GM13976 (cell line): Measurements from ENCODE around the gene TPM1.

Source experiments
- DNase-seq: peaks from one replicate; pipeline ENCODE4 v3.0.0; 2012; ENCODE audit warnings: low spot score
- in situ Hi-C: fragments of 300-500 bp; cut with MboI; formaldehyde crosslinking; loops from one replicate; pipeline ENCODE4 v1.12.0; 2022; ENCODE audit warnings: low sequenced_read_pairs, mixed read lengths, inconsistent platforms; ENCODE audit not compliant: unreplicated experiment
- TF ChIP-seq, protein P1 (sequence below): IDR thresholded peaks from 2 replicates; pipeline ENCODE4 v1.5.1; 2012; ENCODE audit warnings: borderline replicate concordance, mild to moderate bottlenecking; ENCODE audit not compliant: insufficient read depth; ENCODE audit errors: extremely low read depth, missing control alignments, control extremely low read depth

TPM1 gene

DNA sequence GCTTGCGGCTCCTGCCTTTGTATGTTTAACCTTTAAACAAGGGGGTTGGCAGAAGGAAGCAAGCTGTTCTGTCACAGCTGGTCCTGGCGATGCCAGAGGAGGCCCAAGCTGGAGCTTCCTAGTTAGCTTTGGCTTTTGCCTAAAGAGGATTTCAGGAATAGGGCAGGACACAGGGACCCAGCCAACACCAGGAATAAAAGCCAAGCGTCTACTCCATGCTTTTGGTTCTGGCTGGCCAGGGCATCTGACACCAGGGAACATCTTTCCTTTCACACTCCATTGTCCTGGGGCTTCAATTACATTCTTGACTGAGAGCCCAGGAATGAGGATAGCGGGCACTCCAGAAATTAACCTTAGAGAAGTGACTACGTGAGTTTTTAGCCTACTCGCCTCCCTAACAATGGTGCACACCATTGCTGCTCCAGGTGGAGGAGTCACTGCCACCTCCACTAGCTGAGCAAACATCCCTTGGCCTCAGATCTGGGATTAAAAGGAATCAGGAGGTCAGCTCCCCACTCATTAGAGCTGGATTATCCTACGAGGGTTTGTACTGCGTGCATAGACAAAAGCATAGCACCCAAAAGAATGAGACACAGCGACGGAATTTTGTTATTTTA is 38.2 kb downstream of the TPM1 start:
- TF ChIP-seq, protein P1, sequence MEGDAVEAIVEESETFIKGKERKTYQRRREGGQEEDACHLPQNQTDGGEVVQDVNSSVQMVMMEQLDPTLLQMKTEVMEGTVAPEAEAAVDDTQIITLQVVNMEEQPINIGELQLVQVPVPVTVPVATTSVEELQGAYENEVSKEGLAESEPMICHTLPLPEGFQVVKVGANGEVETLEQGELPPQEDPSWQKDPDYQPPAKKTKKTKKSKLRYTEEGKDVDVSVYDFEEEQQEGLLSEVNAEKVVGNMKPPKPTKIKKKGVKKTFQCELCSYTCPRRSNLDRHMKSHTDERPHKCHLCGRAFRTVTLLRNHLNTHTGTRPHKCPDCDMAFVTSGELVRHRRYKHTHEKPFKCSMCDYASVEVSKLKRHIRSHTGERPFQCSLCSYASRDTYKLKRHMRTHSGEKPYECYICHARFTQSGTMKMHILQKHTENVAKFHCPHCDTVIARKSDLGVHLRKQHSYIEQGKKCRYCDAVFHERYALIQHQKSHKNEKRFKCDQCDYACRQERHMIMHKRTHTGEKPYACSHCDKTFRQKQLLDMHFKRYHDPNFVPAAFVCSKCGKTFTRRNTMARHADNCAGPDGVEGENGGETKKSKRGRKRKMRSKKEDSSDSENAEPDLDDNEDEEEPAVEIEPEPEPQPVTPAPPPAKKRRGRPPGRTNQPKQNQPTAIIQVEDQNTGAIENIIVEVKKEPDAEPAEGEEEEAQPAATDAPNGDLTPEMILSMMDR, result no peak
- no peak for DNase-seq
- in situ Hi-C loops, result no loop called here

DNA sequence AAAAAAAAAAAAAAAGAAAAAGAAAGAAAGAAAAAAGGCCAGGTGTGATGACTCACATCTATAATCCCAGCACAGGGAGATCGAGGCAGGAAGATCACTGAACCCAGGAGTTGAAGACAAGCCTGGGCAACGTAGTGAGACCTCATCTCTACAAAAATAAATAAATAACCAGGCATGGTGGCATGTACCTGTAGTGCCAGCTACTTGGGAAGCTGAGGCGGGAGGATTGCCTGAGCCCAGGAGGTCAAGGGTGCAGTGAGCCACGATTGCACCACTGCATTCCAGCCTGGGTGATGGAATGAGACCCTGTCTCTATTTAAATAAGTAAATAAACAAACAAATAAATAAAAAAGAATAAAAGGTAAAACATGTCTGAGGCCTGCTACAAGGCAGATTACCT is 39.8 kb downstream of the TPM1 start:
- DNase-seq, result no peak
- TF ChIP-seq, protein P1, result no peak
- in situ Hi-C loops, result no loop called here

DNA sequence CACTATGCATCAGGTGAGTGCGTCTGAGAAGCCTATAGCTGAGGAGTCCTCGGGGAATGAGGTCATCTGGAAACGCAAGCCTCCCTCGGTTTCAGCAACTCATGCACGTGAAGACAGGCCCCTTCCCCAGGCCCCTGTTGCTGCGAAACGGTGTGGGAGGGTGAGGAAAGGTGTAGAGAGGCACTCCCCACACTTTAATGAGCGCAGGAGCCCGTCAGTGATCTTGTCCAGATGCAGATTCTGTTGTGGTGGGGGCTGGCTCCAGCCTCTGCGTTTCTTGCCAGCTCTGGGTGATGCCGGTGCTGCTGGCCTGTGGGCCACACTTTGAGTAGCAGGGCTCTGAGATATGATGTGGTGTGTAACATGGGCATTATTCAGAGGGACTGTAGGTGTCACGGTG is 40.5 kb downstream of the TPM1 start:
- TF ChIP-seq, protein P1, result no peak
- in situ Hi-C loops, result no loop called here
- DNase-seq, result no peak

DNA sequence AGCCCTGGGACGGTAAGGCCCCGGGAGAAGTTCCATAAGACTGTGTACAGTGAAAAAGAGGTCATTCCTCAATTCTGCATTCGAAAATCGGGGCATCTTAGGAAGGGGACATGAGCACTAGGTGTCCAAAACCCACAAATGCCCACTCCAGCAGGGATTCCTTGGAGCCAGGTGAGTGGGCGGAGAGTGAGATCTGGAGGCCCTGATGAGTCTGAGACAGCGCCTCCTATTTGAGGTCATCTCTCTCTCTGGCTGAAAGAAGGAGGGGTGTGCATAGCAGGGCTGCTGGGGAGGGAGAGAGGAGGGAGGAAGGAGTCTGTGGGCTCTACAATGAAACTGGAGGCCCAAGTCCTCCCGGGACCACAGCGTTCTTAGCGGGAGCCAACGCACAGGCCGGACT is 41.0 kb downstream of the TPM1 start:
- TF ChIP-seq, protein P1, result no peak
- in situ Hi-C loops, result no loop called here
- no peak for DNase-seq

- no peak for DNase-seq
These were observed 42.3 kb downstream of the TPM1 start for GRCh38 chr15:63084806-63085205.

DNA sequence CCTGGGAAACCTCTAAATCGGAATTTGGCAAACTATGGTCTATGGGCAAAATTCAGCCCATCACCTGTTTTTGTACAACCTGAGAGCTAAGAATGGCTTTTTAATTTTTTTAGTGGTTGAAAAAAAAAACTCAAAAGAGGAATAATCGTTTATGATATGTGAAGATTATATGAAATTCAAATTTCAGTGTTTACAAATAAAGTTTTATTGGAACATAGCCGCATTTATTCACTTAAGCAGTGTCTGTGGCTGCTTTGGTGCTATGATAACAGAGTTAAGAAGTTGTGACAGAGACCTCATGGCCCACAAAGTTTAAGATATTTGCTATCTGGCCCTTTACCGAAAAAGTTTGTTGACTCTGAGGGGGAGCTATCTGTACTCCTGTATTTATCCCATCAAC is 42.7 kb downstream of the TPM1 start:
- DNase-seq, result no peak
- TF ChIP-seq, protein P1, result no peak
- in situ Hi-C loops, result no loop called here

More at GRCh38 chr15:63084806-63085205, 42.3 kb downstream of the TPM1 start:
- in situ Hi-C loops, result no loop called here
- TF ChIP-seq, protein P1, result no peak

DNA sequence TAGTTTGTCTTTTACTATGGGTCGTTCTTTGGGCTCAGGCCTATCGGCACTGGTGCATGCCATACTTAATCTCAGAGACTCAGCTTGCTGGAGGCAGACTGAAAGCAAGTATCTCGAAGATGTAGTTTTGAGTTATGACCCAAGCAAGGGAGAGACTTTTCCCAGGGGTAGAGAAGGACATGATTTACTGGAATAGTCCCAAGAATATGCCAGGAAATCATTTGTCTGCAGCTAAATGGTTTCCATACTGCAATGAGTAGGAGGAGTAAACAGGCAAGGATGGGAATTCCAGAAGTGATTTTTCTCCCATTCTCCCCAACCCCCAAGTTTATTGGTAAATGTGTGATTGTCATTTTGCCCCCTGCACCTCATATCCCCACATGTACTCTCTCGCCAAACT is 43.7 kb downstream of the TPM1 start:
- in situ Hi-C loops, result no loop called here
- DNase-seq, result no peak
- TF ChIP-seq, protein P1, result no peak
